Activated CD4-positive, alpha-beta T cell treated with anti-CD3 and anti-CD28 coated beads for 24 hours (primary cell): ENCODE results near the gene IL20RB.
"Not testable (repeated sequence)": the region's sequence is repeated elsewhere in the genome, so short reads cannot be mapped to it uniquely, and the experiment has no call there.

Experiments
- DNase-seq, 2 donors: peaks; one replicate each; pipeline ENCODE4 v3.0.0-alpha.2; 2020; ENCODE audit warnings: low read depth in 2 of 2

Gene IL20RB

DNA sequence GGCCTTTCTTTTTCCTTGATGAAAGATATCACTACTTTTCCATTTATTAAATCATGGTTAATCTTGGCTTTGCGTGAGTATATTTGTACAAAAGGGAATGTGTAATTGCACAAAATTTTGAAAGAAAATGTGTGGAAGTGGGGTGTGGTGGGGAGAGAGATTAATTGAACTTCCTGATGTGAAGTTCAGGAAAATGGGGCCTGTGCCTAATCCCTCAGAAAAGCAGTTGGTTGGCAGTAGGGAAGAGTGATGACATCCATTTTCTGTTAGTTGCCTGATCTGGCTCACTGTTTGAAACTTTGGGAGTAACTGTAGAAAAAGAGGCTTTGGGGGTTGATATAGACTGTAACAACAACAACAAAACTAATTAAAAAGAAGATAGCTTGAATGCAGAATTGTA lies 10.8 kb upstream of the IL20RB start:
- no peak for DNase-seq

DNA sequence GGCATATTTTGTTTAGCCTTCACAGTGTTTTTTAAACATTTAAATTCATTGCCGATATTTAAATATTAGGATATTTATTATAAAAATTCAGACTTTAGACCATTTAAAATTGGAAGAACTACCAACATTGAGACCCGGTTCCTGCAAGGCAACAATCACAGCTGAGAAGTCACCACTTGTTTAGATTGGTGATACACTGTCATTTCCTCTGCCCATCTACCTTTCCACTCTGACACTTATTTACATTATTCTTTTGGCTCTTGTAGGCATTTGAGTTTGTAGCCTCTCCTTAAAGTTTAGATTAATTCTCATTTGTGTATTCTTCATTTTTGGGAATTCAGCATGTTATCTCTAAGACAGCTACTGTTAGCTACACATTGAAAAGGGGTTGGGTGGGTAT lies 10.3 kb upstream of the IL20RB start:
- no peak for DNase-seq

DNA sequence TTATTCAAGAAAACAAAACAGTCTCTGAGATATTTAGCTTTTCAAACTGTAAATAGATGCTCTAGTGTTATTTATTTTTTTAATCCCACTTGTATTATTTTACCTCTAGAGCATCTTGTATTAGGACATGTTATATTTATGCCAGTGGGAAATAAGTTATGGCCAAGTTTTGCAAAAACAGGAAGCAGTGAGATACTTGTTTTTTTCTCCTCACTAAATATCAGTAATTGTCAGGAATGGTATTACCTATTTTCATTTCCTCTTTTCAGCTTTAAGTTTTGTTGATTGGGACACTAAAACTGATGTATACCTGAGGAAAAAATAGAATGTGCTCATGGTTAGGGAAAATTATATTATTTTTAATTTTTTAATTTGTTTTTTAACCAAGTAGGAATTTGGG lies 8.6 kb upstream of the IL20RB start:
- DNase-seq = no peak

DNA sequence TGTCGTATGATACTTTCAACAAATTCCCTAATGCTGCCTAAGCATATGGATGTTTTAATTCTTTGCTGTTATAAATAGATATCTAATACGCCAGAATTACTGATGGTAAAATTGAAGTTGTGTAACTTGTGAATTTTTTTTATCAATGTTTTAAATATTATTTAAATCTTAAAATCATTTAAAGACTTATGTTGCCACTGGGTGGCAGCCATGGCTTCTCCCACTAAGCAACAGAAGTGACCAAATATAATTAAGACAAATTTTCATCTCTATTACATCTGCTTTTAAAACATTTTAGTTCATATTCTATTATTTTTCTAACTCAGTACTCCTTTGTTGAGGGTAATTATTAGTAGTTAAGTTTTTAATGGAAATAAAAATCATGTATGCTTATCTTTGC lies 8.1 kb upstream of the IL20RB start:
- no peak for DNase-seq

GRCh38 chr3:136950623-136951022 lies 7.2 kb upstream of the IL20RB start:
- DNase-seq = no peak

- DNase-seq = no peak
These were observed 5.5 kb upstream of the IL20RB start for GRCh38 chr3:136952292-136952691.

- no peak for DNase-seq
These were observed 3.5 kb upstream of the IL20RB start for GRCh38 chr3:136954251-136954650.

- DNase-seq = no peak
These were observed 2.6 kb upstream of the IL20RB start for GRCh38 chr3:136954980-136955780.

DNA sequence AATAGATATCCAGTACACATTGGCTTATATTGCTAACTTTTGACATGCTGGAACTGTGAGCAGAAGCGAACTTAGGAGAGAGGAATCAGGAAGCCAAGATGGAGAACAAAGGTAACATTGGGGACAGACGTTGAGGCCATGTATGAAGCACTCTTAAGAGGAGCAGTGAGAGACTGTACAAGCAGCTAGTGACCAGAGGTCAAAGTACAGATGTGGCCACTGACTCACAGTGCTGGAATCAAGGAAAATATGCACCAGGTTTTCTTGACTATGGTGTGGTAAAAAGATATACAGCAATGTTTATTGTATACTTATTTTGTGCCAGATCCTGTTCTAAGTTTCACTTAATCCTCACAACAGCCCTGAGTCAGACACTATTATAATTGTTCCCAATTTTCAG lies 2.0 kb upstream of the IL20RB start:
- no peak for DNase-seq

- DNase-seq = no peak
These were observed 812 bp upstream of the IL20RB start for GRCh38 chr3:136956971-136957370.

GRCh38 chr3:136958939-136959338 lies 1.2 kb downstream of the IL20RB start:
- no peak for DNase-seq

GRCh38 chr3:136959599-136959998 lies 1.8 kb downstream of the IL20RB start:
- DNase-seq = no peak

DNA sequence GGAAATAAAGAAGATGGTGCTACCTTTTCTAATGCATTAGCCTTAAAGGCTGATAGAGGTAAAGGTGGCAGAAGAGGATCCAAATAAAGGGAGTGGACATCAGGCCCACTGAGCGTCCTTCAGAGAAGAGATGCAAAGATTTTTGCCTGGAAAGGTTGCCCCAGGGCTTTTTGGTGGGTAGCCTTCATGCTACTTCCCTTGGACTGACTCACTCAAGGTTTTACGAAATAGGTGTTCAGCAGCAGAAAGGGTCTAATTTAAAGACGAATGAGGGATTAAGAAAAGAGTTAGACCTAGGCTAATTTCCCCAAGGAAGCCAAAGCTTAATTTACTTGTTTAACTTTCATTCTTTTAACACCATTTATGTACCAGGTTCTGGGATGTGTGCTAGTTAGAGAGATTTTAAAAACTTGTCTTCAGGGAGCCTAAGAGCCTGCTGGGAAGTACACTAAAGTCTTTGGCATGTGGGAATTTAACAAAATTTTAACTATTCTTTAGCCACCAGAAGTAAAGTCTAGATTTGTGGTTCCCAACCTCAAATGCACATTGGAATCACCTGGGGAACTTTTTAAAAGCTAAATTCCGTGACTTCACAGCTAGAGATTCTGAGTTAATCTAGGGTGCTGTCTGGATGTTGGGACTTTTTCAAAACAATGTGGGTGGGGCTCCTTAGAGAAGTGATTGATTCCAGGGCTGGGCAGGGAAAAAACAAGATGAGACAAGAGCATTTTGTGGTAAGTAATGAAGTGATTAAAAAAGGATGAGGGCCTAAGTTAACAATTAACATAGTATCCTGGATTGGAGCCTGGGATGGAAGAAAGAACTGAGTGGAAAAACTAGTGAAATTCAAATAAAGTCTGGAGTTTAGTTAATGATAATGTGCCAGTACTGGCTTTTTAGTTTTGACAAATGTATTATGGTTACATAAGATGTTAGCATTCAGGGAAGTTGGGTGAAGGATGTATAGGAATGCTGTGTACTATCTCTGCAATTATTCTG lies 3.4 kb downstream of the IL20RB start:
- no peak for DNase-seq

- DNase-seq = no peak
These were observed 5.1 kb downstream of the IL20RB start for GRCh38 chr3:136962927-136963326.

- not testable (repeated sequence) for DNase-seq
These were observed 11.8 kb downstream of the IL20RB start for GRCh38 chr3:136969539-136969938.

GRCh38 chr3:136973352-136973751 lies 15.6 kb downstream of the IL20RB start:
- DNase-seq = no peak

GRCh38 chr3:136974670-136975069 lies 16.9 kb downstream of the IL20RB start:
- no peak for DNase-seq

DNA sequence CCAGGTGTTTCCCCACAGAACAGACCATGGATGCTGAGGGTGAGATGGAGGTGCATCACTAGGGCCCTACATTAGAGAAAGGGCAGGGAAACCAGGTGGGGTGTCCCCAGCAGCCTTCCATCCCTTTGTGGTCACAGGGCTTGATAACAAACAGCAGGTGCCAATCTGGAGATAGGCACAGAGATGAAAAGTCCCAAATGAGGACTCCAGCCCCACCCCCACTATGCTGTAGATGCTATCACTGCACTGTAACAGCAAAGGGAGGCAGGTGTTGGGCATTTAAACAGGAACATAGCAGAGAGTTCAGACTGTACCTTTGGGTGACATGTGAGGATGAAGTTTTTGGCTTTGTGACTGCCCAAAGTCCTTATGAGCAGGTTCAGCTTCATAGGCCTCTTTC lies 21.4 kb downstream of the IL20RB start:
- DNase-seq = no peak

GRCh38 chr3:136979684-136980083 lies 21.9 kb downstream of the IL20RB start:
- DNase-seq = no peak

DNA sequence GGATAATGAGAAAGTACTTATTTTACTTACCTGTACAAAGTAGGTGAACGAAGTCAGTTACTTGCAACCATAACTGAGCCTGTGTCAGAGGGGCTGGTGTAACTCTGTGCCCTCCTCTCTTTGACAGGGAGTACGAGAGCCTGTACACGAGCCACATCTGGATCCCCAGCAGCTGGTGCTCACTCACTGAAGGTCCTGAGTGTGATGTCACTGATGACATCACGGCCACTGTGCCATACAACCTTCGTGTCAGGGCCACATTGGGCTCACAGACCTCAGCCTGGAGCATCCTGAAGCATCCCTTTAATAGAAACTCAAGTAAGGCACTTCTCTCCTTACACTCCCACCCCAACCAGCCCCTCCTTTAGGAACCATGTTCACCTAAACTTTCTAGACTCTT lies 24.2 kb downstream of the IL20RB start:
- DNase-seq = no peak

- no peak for DNase-seq
These were observed 24.8 kb downstream of the IL20RB start for GRCh38 chr3:136982520-136983138.

- DNase-seq = no peak
These were observed 27.1 kb downstream of the IL20RB start for GRCh38 chr3:136984837-136985236.
